Measurements from ENCODE around the gene BLVRB. TPM values are rescaled to one million over a fixed set of nuclear protein-coding genes. Genes with fewer than 3 reads are reported as not detected.

Gene BLVRB
- total and polyA plus RNA-seq, 2 experiments from 2014 or later, result 43.7 to 53.7 TPM

DNA sequence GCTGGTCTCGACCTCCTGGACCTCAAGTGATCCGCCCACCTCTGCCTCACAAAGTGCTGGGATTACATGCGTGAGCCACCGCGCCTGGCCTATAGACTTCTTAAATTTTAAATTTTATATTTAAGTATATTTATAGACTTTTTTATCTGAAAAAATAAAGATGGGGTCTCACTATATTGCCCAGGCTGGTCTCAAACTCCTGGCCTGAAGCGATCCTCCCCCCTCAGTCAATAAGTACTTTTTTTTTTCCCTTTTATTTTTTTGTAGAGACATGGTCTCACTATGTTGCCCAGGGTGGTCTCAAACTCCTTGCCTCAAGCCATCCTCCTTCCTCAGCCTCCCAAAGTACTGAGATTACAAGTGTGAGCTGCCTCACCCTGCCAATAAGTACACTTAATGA lies 41.6 kb downstream of the BLVRB start:
- peaks cover 3% of the 10 kb centered on the region; the same call in 1 of the 3 replicates for H3K9me3 Mint-ChIP-seq
- no peak for ATAC-seq
- no peak overlapping the region for H3K27ac Mint-ChIP-seq
- H3K36me3 Mint-ChIP-seq (ENCODE audit: low read depth), result peaks cover 12% of the 10 kb centered on the region
- H3K79me2 ChIP-seq (replicated peaks; ENCODE audit: insufficient read depth), result no peaks in the 10 kb centered on the region; the same call in none of the 2 replicates
- H3F3A ChIP-seq (replicated peaks; ENCODE audit: low read depth), result 0 out of 2 replicates have a peak, but pooled peaks cover 2% of the 10 kb centered on the region
- H2AFZ ChIP-seq, result no peak overlapping the region
- peak overlapping the region; percentile 96 for H3K4me2 ChIP-seq
- no peak for DNase-seq (ENCODE audit: low spot score)
- H4K20me1 ChIP-seq (replicated peaks; ENCODE audit: insufficient read depth), result no peaks in the 10 kb centered on the region
- H3K4me1 Mint-ChIP-seq, result peaks cover 15% of the 10 kb centered on the region
- H3K27ac ChIP-seq (ENCODE audit: low read depth), result no peak overlapping the region
- H3K9me2 ChIP-seq (ENCODE audit: insufficient read depth), result no peaks in the 10 kb centered on the region
- peaks cover 17% of the 10 kb centered on the region for H3K4me1 ChIP-seq (ENCODE audit: insufficient read depth)
- peaks cover 10% of the 10 kb centered on the region for H3K27me3 Mint-ChIP-seq (ENCODE audit: insufficient read depth, low read depth, poor library complexity)
- H3K4me3 Mint-ChIP-seq, result no peak overlapping the region
- no peak for TF ChIP-seq POLR2AphosphoS5 (IDR thresholded peaks at IDR 0.05; ENCODE audit: low read depth)
- TF ChIP-seq, protein P1, sequence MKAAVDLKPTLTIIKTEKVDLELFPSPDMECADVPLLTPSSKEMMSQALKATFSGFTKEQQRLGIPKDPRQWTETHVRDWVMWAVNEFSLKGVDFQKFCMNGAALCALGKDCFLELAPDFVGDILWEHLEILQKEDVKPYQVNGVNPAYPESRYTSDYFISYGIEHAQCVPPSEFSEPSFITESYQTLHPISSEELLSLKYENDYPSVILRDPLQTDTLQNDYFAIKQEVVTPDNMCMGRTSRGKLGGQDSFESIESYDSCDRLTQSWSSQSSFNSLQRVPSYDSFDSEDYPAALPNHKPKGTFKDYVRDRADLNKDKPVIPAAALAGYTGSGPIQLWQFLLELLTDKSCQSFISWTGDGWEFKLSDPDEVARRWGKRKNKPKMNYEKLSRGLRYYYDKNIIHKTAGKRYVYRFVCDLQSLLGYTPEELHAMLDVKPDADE (IDR thresholded peaks at IDR 0.05), result no peak
- no peak for TF ChIP-seq EZH2 (IDR thresholded peaks at IDR 0.05; ENCODE audit: low read depth, unreplicated experiment)
- TF ChIP-seq, protein P2, sequence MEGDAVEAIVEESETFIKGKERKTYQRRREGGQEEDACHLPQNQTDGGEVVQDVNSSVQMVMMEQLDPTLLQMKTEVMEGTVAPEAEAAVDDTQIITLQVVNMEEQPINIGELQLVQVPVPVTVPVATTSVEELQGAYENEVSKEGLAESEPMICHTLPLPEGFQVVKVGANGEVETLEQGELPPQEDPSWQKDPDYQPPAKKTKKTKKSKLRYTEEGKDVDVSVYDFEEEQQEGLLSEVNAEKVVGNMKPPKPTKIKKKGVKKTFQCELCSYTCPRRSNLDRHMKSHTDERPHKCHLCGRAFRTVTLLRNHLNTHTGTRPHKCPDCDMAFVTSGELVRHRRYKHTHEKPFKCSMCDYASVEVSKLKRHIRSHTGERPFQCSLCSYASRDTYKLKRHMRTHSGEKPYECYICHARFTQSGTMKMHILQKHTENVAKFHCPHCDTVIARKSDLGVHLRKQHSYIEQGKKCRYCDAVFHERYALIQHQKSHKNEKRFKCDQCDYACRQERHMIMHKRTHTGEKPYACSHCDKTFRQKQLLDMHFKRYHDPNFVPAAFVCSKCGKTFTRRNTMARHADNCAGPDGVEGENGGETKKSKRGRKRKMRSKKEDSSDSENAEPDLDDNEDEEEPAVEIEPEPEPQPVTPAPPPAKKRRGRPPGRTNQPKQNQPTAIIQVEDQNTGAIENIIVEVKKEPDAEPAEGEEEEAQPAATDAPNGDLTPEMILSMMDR (conservative IDR thresholded peaks at IDR 0.05; ENCODE audit: low read depth in 2 of 2), result no peak
- TF ChIP-seq ZNF331 (CRISPR knock-in tag; IDR thresholded peaks at IDR 0.05; ENCODE audit: low read depth), result no peak
- H3K36me3 ChIP-seq (ENCODE audit: insufficient read depth), result no peaks in the 10 kb centered on the region
- no peak overlapping the region for H3K4me3 ChIP-seq
- no peaks in the 10 kb centered on the region for H3K27me3 ChIP-seq (ENCODE audit: insufficient read depth)

DNA sequence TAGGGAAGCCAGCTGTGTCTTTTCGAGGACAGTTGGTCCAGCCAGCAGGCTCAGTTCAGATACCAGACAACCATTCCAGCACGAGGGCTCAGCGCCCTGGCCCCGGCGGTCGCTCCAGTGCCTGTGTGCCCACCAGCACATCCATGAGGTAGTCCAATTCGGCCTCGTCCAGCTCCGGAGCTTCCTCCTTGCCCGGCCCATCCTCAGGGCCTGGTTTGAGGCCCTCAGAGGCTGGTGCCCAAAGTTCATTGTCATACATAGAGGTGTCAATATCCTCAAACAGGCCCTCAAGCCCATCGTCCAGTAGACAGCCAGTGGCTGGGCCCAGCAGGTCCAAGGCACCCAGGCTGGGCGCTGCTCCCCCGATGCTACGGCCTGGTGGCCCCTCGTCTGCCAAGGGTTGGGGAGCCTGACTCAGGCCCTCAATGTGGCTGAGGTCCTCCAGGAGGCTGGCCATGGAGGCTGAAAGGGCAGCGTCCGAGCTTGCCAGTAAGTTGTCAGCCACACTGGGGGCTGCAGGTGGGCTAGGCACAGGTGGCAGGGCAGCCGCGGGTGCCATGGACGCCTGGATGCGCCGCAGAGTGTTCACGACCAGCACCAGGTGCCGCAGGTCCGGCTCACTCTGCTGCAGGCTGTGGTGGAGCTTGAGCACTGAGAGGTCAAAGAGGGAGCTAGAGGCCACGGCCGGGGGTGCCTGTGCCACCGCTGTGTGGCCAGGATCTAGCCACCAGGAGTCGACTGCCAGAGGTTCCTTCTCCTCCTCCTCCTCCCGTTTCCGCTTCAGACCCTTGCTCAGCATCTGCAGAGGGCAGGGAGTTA lies 42.6 kb downstream of the BLVRB start:
- Histone ChIP-seq H3K4me1 (ENCODE audit: insufficient read depth) (peaks cover 17% of the 10 kb centered on the region), H3K4me3 (no peak overlapping the region), H3K9me2 (ENCODE audit: insufficient read depth) (no peaks in the 10 kb centered on the region), H3K36me3 (ENCODE audit: insufficient read depth) (no peaks in the 10 kb centered on the region), H3F3A (replicated peaks; ENCODE audit: low read depth) (0 out of 2 replicates have a peak, but pooled peaks cover 2% of the 10 kb centered on the region), H3K27ac (ENCODE audit: low read depth) (no peak overlapping the region), H2AFZ (no peak overlapping the region), H4K20me1 (replicated peaks; ENCODE audit: insufficient read depth) (no peaks in the 10 kb centered on the region), H3K4me2 (no peak overlapping the region), H3K27me3 (ENCODE audit: insufficient read depth) (no peaks in the 10 kb centered on the region), H3K79me2 (replicated peaks; ENCODE audit: insufficient read depth) (no peaks in the 10 kb centered on the region; the same call in none of the 2 replicates)
- TF ChIP-seq POLR2AphosphoS5 (IDR thresholded peaks at IDR 0.05; ENCODE audit: low read depth), result no peak
- TF ChIP-seq, protein P3, sequence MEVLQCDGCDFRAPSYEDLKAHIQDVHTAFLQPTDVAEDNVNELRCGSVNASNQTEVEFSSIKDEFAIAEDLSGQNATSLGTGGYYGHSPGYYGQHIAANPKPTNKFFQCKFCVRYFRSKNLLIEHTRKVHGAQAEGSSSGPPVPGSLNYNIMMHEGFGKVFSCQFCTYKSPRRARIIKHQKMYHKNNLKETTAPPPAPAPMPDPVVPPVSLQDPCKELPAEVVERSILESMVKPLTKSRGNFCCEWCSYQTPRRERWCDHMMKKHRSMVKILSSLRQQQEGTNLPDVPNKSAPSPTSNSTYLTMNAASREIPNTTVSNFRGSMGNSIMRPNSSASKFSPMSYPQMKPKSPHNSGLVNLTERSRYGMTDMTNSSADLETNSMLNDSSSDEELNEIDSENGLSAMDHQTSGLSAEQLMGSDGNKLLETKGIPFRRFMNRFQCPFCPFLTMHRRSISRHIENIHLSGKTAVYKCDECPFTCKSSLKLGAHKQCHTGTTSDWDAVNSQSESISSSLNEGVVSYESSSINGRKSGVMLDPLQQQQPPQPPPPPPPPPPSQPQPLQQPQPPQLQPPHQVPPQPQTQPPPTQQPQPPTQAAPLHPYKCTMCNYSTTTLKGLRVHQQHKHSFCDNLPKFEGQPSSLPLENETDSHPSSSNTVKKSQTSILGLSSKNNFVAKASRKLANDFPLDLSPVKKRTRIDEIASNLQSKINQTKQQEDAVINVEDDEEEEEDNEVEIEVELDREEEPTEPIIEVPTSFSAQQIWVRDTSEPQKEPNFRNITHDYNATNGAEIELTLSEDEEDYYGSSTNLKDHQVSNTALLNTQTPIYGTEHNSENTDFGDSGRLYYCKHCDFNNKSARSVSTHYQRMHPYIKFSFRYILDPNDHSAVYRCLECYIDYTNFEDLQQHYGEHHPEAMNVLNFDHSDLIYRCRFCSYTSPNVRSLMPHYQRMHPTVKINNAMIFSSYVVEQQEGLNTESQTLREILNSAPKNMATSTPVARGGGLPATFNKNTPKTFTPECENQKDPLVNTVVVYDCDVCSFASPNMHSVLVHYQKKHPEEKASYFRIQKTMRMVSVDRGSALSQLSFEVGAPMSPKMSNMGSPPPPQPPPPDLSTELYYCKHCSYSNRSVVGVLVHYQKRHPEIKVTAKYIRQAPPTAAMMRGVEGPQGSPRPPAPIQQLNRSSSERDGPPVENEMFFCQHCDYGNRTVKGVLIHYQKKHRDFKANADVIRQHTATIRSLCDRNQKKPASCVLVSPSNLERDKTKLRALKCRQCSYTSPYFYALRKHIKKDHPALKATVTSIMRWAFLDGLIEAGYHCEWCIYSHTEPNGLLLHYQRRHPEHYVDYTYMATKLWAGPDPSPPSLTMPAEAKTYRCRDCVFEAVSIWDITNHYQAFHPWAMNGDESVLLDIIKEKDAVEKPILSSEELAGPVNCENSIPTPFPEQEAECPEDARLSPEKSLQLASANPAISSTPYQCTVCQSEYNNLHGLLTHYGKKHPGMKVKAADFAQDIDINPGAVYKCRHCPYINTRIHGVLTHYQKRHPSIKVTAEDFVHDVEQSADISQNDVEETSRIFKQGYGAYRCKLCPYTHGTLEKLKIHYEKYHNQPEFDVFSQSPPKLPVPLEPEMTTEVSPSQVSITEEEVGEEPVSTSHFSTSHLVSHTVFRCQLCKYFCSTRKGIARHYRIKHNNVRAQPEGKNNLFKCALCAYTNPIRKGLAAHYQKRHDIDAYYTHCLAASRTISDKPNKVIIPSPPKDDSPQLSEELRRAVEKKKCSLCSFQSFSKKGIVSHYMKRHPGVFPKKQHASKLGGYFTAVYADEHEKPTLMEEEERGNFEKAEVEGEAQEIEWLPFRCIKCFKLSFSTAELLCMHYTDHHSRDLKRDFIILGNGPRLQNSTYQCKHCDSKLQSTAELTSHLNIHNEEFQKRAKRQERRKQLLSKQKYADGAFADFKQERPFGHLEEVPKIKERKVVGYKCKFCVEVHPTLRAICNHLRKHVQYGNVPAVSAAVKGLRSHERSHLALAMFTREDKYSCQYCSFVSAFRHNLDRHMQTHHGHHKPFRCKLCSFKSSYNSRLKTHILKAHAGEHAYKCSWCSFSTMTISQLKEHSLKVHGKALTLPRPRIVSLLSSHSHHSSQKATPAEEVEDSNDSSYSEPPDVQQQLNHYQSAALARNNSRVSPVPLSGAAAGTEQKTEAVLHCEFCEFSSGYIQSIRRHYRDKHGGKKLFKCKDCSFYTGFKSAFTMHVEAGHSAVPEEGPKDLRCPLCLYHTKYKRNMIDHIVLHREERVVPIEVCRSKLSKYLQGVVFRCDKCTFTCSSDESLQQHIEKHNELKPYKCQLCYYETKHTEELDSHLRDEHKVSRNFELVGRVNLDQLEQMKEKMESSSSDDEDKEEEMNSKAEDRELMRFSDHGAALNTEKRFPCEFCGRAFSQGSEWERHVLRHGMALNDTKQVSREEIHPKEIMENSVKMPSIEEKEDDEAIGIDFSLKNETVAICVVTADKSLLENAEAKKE (CRISPR knock-in tag; IDR thresholded peaks at IDR 0.05), result no peak
- no peak for ATAC-seq
- H3K4me1 Mint-ChIP-seq, result peaks cover 15% of the 10 kb centered on the region
- DNase-seq (ENCODE audit: low spot score), result no peak
- H3K27ac Mint-ChIP-seq, result no peak overlapping the region
- H3K27me3 Mint-ChIP-seq (ENCODE audit: insufficient read depth, low read depth, poor library complexity), result peaks cover 11% of the 10 kb centered on the region
- H3K9me3 Mint-ChIP-seq, result peaks cover 3% of the 10 kb centered on the region; the same call in 1 of the 3 replicates
- H3K36me3 Mint-ChIP-seq (ENCODE audit: low read depth), result peaks cover 12% of the 10 kb centered on the region
- H3K4me3 Mint-ChIP-seq, result 0 out of 3 replicates have a peak overlapping the region, but pooled peaks have one; percentile 8
